Fibroblast of pulmonary artery (primary cell): Measurements from ENCODE around the gene ANKRD44.

ENCODE experiments used
- DNase-seq: peaks from one replicate; pipeline ENCODE4 v3.0.0-alpha.2; 2010; ENCODE audit warnings: low read depth
- H3K4me3 ChIP-seq: replicated peaks from 2 replicates; pipeline ENCODE4 v1.5.1; 2011; ENCODE audit warnings: low read depth, mild to moderate bottlenecking, control low read depth, low read length, moderate library complexity
- CTCF ChIP-seq: IDR thresholded peaks from 2 replicates; pipeline ENCODE4 v1.5.1; 2011; ENCODE audit warnings: mild to moderate bottlenecking, control low read depth, low read length, inconsistent platforms; ENCODE audit errors: missing control alignments

ANKRD44 gene

GRCh38 chr2:197248623-197249022 lies 62.0 kb downstream of the ANKRD44 start:
- H3K4me3 ChIP-seq, result no peak overlapping the region
- DNase-seq, result peak; percentile 38
- TF ChIP-seq CTCF, result no peak

- no peak for TF ChIP-seq CTCF
These were observed 62.6 kb downstream of the ANKRD44 start for GRCh38 chr2:197248001-197248401.

GRCh38 chr2:197247083-197247482 lies 63.5 kb downstream of the ANKRD44 start:
- no peak overlapping the region for H3K4me3 ChIP-seq
- no peak for DNase-seq
- no peak for TF ChIP-seq CTCF

More at GRCh38 chr2:197248001-197248401, 62.6 kb downstream of the ANKRD44 start:
- no peak overlapping the region for H3K4me3 ChIP-seq
- DNase-seq, result no peak

GRCh38 chr2:197245829-197246804 lies 64.5 kb downstream of the ANKRD44 start:
- no peak for TF ChIP-seq CTCF
- no peak overlapping the region for H3K4me3 ChIP-seq
- DNase-seq, result no peak

GRCh38 chr2:197244349-197244748 lies 66.2 kb downstream of the ANKRD44 start:
- no peak overlapping the region for H3K4me3 ChIP-seq
- DNase-seq, result no peak
- no peak for TF ChIP-seq CTCF

- no peak for DNase-seq
- no peak overlapping the region for H3K4me3 ChIP-seq
- TF ChIP-seq CTCF, result no peak
These were observed 67.9 kb downstream of the ANKRD44 start for GRCh38 chr2:197242719-197243118.
